ENCODE results near the gene MAP4K4. TPM values are rescaled to one million over a fixed set of nuclear protein-coding genes. Genes with fewer than 3 reads are reported as not detected.

Gene MAP4K4
- total RNA-seq, 2 experiments from 2014 or later: 67.2 to 181 TPM

- intact Hi-C loops (cut with micrococcal nuclease; ENCODE audit: unreplicated experiment): no loop called here
- Histone ChIP-seq H3K36me3 (ENCODE audit: insufficient read depth, low read length) (peaks cover 15% of the 10 kb centered on the region), H3K9me2 (ENCODE audit: insufficient read depth, low read length) (no peaks in the 10 kb centered on the region), H3K79me2 (ENCODE audit: insufficient read depth, low read depth, low read length) (peaks cover 82% of the 10 kb centered on the region), H4K20me1 (ENCODE audit: insufficient read depth, low read length) (peaks cover 25% of the 10 kb centered on the region), H3K4me1 (ENCODE audit: insufficient read depth, low read length, poor library complexity, severe bottlenecking) (no peaks in the 10 kb centered on the region), H3K4me3 (ENCODE audit: low read depth, low read length, poor library complexity, severe bottlenecking) (no peak overlapping the region), H3K4me2 (ENCODE audit: low read length) (no peak overlapping the region), H3K27ac (ENCODE audit: low read depth, low read length, poor library complexity, severe bottlenecking) (no peak overlapping the region), H3K9me3 (ENCODE audit: low read length) (no peaks in the 10 kb centered on the region), H2AFZ (ENCODE audit: low read length) (no peak overlapping the region)
- CTCF ChIA-PET (ENCODE audit: unreplicated experiment): no interaction called here
- BruUV-seq (replicated peaks): no TSS peak
- TF ChIP-seq EZH2phosphoT487 (IDR thresholded peaks at IDR 0.05; ENCODE audit: borderline replicate concordance, low read depth, low read length) (no peak), CTCF (conservative IDR thresholded peaks at IDR 0.05; ENCODE audit: low read length) (no peak)
- POLR2A ChIA-PET: interaction anchor here (0.5 kb wide), 1 partner anchor 31 kb away, joined by 3 read pairs; no protein-coding TSS in a partner anchor
- DNase-seq (ENCODE audit: low spot score): no peak
These were observed 89.6 kb downstream of the MAP4K4 start for GRCh38 chr2:101787097-101787496.

GRCh38 chr2:101788565-101788964, 91.1 kb downstream of the MAP4K4 start:
- H3K9me2 ChIP-seq (ENCODE audit: insufficient read depth, low read length): no peaks in the 10 kb centered on the region
- H3K4me3 ChIP-seq (ENCODE audit: low read depth, low read length, poor library complexity, severe bottlenecking): no peak overlapping the region
- H4K20me1 ChIP-seq (ENCODE audit: insufficient read depth, low read length): peaks cover 20% of the 10 kb centered on the region
- no peak overlapping the region for H3K4me2 ChIP-seq (ENCODE audit: low read length)
- CTCF ChIA-PET (ENCODE audit: unreplicated experiment): no interaction called here
- H3K27ac ChIP-seq (ENCODE audit: low read depth, low read length, poor library complexity, severe bottlenecking): no peak overlapping the region
- POLR2A ChIA-PET: interaction anchor here (0.6 to 1.2 kb wide), 2 partner anchors 21 to 88 kb away, joined by 3 read pairs; no protein-coding TSS in a partner anchor
- H3K36me3 ChIP-seq (ENCODE audit: insufficient read depth, low read length): peaks cover 26% of the 10 kb centered on the region
- no TSS peak for BruUV-seq (replicated peaks)
- peaks cover 68% of the 10 kb centered on the region for H3K79me2 ChIP-seq (ENCODE audit: insufficient read depth, low read depth, low read length)
- TF ChIP-seq CTCF (conservative IDR thresholded peaks at IDR 0.05; ENCODE audit: low read length) (no peak), EZH2phosphoT487 (IDR thresholded peaks at IDR 0.05; ENCODE audit: borderline replicate concordance, low read depth, low read length) (no peak)
- no peaks in the 10 kb centered on the region for H3K9me3 ChIP-seq (ENCODE audit: low read length)
- intact Hi-C loops (cut with micrococcal nuclease; ENCODE audit: unreplicated experiment): no loop called here
- no peak overlapping the region for H2AFZ ChIP-seq (ENCODE audit: low read length)
- no peak for DNase-seq (ENCODE audit: low spot score)
- H3K4me1 ChIP-seq (ENCODE audit: insufficient read depth, low read length, poor library complexity, severe bottlenecking): no peaks in the 10 kb centered on the region

- Histone ChIP-seq H3K27ac (ENCODE audit: low read depth, low read length, poor library complexity, severe bottlenecking) (no peak overlapping the region), H2AFZ (ENCODE audit: low read length) (no peak overlapping the region), H3K9me3 (ENCODE audit: low read length) (no peaks in the 10 kb centered on the region), H4K20me1 (ENCODE audit: insufficient read depth, low read length) (peaks cover 20% of the 10 kb centered on the region), H3K9me2 (ENCODE audit: insufficient read depth, low read length) (no peaks in the 10 kb centered on the region), H3K79me2 (ENCODE audit: insufficient read depth, low read depth, low read length) (peaks cover 65% of the 10 kb centered on the region), H3K4me1 (ENCODE audit: insufficient read depth, low read length, poor library complexity, severe bottlenecking) (no peaks in the 10 kb centered on the region), H3K36me3 (ENCODE audit: insufficient read depth, low read length) (peaks cover 26% of the 10 kb centered on the region), H3K4me3 (ENCODE audit: low read depth, low read length, poor library complexity, severe bottlenecking) (no peak overlapping the region), H3K4me2 (ENCODE audit: low read length) (no peak overlapping the region)
- TF ChIP-seq CTCF (conservative IDR thresholded peaks at IDR 0.05; ENCODE audit: low read length) (no peak), EZH2phosphoT487 (IDR thresholded peaks at IDR 0.05; ENCODE audit: borderline replicate concordance, low read depth, low read length) (no peak)
- no TSS peak for BruUV-seq (replicated peaks)
- ChIA-PET CTCF (ENCODE audit: unreplicated experiment) (no interaction called here), POLR2A (interaction anchor here (0.6 kb wide), 1 partner anchor 22 kb away, joined by 3 read pairs; no protein-coding TSS in a partner anchor)
- no peak for DNase-seq (ENCODE audit: low spot score)
- intact Hi-C loops (cut with micrococcal nuclease; ENCODE audit: unreplicated experiment): no loop called here
These were observed 91.8 kb downstream of the MAP4K4 start for GRCh38 chr2:101788995-101789970.
